NCI-H82 treated with DMSO at 0.1 percent for 48 hours (cell line): ENCODE measurements around the gene ETV2.
"Not testable (repeated sequence)": the region's sequence is repeated elsewhere in the genome, so short reads cannot be mapped to it uniquely, and the experiment has no call there.

Experiments used
- DNase-seq: peaks from one replicate; lab custom pipeline; 2025; ENCODE audit not compliant: unreplicated experiment; lab: John Stamatoyannopoulos, UW

ETV2 gene

DNA sequence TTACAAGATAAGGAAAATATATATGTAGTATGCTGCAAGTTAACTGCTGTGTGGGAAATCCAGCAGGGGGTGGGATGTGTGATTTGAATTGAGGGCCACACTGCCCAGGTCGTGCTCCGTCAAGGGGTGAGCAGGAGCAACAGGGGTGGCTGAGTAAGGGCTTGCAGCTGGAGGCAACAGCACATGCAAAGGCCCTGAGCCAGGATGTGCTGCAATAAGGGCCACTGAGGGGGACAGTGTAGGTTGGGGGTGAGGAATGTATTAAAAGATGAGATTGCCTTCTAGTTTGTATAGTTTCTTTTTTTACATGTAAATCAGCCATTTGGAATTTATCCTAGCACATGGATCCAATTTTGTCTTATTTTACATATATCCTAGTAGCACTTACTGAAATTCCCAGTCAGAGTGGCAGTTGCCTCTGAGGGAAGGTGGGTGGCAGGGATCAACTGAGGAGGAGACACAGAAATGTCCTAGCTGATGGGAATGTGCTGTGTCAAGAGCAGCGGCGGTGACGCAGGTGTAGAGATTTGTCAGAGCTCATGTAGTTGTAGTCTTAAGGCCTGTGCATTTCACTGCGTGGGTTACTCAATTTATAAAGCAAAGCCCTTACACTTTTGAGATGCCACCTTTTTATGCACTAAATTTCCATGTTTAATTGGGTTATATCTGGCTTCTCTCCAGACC, 18.1 kb upstream of the ETV2 start:
- no peak for DNase-seq

DNA sequence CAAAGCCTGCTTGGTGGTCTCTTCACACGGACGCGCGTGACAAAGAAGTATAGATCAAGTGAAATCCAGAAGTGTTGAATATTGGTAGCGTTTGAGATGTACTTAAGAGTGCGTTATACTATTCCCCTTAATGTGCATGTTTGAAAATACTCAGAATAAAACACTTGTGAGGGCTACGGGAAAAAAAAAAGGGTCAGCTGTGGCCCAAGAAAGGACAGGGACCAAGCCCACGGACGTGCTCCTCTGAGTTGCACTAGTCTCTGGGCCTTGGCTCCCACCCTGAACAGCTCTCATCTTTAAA, 13.3 kb upstream of the ETV2 start:
- DNase-seq = no peak

DNA sequence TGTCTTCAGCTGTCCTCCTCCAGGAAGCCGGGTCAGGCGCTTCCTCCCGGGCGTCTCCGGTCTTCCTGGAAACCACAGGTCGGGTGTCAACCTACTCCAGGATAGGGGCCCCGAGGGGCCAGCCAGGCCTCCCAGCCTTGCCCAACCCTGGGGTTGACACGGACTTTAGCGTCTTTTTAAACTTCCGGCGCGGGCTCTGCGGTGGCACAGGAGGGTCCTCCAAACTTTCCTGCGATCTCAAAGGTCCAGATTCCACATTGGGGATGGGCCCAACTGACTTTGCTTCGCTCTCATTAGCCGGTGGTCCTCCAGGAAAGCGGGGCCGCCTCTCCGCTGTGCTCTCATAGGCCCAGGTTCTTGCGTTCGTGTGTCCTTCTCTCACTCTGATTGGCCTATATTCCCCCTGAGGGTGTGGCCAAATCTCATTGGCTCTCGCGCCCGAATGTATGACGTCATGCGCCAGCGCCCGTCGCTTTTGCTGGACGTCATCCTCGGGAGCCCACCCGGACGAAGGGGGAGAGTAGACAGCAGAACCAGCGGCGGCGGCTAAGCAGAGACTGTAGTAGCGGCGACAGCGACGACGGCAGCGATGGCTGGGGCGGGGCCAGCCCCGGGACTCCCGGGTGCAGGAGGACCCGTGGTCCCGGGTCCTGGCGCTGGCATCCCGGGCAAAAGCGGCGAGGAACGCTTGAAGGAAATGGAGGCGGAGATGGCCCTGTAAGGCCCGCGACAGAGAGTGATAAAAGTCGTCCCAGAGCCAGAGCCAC, 12.8 kb upstream of the ETV2 start, which contains the start of gene RBM42:
TSS of gene RBM42 (plus strand) at position 472 of the 767 bp plus-strand sequence. CDS start at position 590, 118 bp downstream.
- peak; percentile 96 for DNase-seq

DNA sequence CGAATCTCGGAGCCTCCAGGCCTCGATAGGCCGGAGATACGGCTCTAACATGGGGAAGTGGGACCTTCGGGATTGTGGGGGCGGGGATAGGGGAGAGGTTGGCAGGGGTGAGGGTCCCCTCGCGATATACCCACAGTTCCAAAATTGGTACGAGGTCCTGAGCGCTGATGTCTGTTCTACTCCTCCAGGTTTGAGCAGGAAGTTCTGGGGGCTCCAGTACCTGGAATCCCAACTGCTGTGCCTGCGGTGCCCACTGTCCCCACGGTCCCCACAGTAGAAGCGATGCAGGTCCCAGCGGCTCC, 12.3 kb upstream of the ETV2 start:
- no peak for DNase-seq

DNA sequence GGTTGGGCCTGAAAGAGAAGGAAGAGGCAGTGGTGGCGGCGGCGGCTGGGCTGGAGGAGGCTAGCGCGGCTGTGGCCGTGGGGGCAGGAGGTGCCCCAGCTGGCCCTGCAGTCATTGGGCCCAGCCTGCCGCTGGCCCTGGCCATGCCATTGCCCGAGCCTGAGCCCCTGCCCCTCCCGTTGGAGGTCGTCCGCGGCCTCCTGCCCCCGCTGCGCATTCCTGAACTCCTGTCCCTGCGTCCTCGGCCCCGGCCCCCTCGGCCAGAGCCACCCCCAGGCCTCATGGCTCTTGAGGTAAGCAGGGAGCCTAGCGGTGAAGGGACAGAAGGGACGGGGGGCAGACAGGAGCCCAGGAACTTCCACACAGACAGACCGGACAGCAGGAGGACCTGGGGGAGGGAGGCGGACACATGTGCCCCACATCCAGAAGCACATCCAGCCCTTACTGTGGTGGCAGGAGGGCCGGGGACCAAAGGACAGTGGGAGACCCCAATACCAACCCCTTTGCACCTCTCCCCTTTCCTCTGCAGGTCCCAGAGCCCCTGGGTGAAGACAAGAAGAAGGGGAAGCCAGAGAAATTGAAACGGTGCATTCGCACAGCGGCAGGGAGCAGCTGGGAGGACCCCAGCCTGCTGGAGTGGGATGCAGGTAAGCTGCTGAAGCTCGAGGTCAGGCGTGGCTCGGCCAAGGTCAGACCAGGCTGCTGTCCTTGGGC, 7.7 kb upstream of the ETV2 start:
- no peak for DNase-seq

DNA sequence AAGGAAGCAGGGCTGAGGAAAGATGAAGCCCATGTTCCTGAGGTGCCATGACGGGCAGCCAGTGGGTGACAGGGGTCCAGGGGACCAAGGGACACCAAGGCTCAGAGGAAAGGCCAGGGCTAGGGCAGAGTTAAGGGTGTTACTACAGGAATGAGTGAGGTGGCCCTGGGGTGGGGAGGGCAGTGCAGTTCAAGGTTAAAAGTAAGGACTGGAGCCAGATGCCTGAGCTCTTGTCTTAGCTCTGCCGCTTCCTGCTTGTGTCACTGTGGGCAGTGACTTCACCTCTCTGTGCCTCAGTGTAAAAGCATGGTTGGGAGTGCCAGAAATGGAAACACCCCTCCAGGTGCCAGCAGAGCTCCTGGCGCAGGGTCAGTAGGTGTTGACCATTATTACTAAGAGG, 4.9 kb upstream of the ETV2 start:
- DNase-seq = no peak

DNA sequence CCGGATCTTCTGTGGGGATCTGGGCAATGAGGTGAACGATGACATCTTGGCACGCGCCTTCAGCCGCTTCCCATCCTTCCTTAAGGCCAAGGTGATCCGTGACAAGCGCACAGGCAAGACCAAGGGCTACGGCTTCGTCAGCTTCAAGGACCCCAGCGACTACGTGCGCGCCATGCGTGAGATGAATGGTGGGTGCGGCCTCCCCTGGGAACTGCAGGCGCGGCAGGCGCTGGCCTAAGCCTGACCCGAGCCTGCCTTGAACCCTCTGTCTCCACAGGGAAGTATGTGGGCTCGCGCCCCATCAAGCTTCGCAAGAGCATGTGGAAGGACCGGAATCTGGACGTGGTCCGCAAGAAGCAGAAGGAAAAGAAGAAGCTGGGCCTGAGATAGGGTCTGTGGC, 4.4 kb upstream of the ETV2 start:
- DNase-seq = no peak

DNA sequence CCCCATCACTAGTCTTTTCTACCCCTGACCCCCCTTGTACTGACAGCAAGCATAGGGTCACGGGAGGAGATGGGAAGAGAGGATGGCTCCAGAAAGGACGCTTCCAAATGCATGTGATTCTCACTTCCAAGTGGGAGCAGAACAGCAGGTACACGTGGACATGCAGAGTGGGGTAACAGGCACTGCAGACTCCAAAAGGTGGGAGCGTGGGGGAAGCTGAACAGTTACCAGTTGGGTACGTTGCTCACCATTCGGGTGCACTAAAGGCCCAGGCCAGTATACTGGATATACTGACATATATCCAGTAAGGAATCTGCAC, 2.3 kb upstream of the ETV2 start:
- no peak for DNase-seq

DNA sequence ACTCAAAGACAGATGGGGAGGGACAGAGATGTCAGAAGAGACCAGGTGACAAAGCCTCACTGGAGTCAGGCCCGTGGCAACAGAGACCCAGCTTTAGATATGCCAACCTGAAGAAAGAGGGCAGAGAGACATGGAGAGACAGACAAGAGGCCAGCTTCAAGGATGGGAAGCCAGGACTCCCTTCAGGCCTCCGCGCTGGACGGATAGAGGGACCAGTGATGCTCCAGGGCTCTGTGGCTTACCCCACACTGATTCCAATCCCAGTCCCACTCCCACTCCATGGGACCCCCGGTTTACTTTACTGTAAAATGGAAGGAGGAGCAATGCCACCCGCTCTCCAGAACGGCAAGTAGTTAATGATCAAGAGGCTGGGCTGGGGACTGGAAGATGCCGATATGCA, 1.7 kb upstream of the ETV2 start:
- DNase-seq = no peak

DNA sequence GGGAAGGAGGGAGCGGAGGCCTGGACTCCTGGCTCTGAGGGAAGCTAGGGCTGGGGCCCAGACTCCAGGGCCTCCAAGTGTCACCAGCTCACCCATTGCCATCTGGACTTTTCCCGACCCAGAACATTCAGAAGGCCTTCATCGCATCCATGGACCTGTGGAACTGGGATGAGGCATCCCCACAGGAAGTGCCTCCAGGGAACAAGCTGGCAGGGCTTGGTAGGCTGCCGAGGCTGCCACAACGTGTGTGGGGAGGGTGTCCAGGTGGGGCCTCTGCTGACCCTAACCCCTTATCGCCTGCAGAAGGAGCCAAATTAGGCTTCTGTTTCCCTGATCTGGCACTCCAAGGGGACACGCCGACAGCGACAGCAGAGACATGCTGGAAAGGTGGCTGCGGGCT, 767 bp downstream of the ETV2 start:
- no peak for DNase-seq

DNA sequence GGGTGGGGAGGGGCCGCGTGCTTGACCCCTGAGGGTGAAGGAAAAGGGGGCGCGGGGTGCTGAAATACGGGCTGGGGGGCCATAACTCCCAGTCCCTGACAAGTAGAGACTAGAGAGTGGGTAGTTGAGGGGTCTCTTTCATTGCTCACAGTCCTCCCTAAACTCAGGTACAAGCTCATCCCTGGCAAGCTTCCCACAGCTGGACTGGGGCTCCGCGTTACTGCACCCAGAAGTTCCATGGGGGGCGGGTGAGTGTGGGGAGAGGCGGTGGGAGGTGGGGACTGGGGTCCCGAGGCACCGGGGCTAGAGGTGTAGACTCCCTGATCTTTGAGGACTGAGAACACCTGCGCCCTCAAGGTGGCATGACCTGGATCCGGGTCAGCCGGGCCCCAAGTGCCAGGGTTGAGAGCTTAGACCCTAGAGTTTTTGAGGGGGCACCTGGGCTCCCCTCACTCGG, 1.3 kb downstream of the ETV2 start:
- no peak for DNase-seq

DNA sequence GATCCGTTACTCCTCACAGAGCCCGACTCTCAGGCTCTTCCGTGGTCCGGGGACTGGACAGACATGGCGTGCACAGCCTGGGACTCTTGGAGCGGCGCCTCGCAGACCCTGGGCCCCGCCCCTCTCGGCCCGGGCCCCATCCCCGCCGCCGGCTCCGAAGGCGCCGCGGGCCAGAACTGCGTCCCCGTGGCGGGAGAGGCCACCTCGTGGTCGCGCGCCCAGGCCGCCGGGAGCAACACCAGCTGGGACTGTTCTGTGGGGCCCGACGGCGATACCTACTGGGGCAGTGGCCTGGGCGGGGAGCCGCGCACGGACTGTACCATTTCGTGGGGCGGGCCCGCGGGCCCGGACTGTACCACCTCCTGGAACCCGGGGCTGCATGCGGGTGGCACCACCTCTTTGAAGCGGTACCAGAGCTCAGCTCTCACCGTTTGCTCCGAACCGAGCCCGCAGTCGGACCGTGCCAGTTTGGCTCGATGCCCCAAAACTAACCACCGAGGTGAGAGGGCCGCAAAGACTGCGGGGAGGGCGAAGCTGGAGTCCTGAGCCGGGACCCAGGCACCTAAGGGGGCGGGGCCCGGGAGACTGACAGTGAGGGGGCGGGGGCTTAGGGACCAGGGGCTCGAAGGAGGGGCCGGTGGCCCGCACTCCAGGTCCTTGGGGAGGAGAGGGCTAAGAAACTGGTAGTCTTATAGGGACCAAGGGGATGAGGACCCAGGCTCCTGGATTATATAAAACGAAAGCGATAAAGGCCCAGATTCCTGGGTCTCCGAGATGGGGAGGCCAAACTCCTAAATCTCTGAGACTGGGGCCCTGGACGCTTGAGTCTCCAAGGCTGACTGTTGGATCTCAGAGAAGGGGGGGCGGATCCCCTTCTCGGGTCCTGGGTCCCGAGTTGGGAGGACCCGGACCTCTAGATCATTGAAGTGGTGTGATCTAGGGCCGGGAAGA, 2.0 kb downstream of the ETV2 start:
- DNase-seq = peak; percentile 79

DNA sequence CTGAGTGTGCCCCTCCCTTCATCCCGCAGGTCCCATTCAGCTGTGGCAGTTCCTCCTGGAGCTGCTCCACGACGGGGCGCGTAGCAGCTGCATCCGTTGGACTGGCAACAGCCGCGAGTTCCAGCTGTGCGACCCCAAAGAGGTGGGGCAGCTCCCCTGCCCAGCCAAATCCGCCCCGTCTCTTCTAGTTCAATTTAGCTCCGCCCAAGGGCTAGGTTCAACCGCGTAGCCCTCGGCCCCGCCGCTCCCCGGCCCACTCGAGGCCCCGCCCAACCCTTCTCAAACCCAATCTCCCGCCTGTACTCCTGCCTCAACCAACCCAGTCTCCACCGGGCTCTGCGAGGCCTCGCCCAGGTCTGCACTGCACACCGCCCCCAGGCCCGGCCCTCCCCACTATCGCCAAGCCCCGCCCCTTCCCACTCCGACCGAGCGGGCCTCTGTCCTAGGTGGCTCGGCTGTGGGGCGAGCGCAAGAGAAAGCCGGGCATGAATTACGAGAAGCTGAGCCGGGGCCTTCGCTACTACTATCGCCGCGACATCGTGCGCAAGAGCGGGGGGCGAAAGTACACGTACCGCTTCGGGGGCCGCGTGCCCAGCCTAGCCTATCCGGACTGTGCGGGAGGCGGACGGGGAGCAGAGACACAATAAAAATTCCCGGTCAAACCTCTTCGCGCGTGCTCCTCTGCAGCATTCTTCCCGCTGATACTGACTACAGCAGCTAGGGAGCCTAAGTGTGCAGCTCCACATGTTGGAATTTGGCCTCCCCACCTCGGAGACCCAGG, 2.9 kb downstream of the ETV2 start:
- DNase-seq = peak; percentile 95

DNA sequence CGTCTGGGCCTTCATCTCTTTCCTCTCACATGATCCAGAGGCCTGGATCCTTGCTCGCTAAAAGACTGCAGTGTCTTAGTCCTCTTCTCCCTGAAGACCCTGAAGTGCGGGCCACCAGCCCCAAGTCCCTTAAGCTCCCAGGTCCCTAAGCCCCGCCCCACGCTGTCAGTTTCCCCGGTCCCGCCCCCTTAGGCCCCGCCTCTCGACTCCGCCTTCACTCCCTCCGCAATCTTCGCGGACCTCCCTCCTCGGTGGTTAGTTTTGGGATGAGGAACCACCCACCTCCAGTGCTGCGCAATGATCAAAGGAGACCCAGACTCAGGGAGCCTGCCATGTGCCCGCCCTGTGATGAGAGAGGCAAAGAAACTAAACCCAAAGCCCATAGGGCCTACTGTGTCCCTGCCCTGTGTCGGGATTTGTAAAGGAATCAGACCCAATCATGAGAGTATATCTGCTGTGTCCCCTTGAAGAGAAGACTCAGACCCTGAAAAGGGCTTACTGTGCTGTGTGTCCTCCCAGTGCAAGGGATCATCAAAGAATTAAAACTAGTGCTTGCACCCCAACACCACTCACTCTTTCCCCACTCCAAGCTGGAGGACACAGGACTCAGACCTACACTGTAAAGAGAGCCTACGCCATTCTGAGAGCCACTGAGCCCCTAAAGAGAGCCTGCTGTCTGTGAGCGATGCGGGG, 3.6 kb downstream of the ETV2 start:
- peak; percentile 65 for DNase-seq

DNA sequence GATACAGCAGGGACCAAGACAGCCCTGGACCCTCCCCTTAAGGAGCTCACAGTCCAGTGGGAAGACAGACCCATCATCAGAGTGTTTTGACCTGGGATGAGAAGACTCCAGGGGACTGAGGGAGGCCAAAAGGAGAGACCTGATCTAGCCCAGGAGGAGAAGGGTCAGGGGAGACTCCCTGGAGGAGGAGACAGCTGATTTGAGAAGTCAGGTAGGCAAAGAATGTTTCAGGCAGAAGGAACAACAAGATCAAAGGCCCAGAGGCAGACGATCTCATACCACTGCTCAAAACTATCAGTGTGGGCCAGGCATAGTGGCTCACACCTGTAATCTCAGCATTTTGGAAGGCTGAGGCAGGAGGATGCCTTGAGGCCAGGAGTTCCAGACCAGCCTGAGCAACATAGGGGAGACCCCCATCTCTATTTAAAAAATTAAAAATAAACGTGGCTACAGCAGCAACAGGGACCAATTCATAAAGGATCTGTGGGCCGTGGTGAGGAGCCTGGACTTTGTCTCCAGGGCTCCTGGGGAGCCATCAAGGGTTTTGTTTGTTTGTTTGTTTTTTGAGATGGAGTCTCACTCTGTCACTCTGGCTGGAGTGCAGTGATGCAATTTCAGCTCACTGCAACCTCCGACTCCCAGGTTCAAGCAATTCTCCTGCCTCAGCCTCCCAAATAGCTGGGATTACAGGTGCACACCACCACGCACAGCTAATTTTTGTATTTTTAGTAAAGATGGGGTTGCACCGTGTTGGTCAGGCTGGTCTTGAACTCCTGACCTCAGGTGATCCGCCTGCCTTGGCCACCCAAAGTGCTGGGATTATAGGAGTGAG, 4.4 kb downstream of the ETV2 start:
- no peak for DNase-seq

DNA sequence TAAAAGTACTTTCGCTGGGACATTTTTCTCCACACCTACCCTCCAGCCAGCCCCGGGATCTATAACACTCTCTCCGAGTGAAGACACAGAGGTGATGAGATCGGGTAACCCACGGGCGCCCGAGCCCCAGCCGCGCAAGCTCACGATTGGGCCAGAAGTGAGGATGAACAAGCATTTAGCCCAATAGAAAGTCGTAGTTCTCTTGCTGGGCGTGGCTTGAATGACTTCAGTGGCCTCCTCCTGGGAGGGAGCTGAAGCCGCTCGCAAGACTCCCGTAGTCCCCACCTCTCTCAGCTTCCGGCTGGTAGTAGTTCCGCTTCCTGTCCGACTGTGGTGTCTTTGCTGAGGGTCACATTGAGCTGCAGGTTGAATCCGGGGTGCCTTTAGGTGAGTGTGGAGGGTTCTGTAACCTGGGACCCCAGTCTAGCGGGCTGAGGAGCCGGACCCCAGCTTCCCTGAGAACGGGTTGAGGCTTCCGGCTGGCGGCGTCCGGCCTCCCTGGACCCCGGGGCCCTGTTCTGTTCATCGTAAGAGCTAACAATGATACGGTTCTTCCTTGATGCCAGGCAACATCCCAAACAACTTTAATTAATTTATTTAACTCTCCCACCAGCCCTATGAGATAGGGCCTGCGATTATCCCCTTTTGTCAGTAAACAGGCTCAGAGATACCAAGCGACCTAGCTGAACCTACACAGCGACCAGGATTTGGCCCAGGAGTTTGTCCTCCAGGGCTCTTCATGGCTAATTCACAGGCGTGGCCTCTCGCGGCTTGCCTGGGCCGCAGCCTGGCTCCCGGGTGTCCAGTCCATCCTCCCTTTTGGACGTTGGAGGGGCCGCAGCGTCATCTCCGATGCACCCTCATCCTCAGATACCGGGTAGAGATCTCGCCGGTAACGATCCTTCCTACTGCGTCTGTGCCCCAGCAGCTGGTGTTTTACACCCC, 6.7 kb downstream of the ETV2 start, which contains the start of gene COX6B1:
TSS of gene COX6B1 (plus strand) at position 307 of the 945 bp plus-strand sequence. CDS start 2,921 bp downstream, outside the sequence.
- DNase-seq = peak; percentile 97

DNA sequence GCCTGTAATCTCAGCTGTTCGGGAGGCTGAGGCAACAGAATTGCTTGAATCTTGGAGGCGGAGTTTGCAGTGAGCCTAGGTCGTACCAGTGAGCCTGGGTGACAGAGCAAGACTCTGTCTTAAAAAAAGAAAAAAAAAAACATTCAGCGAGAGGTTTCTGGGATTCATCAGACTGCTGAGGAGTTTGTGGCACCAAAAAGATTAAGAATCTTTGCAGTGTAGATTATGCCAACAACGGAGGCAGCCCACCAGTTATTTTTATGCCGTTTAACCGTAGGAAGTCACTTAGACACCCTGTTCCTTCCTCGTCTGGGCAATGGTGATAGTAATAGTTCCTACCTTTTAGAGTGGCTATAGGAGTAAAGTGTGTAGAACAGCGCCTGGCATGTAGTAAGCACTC, 9.0 kb downstream of the ETV2 start:
- no peak for DNase-seq

DNA sequence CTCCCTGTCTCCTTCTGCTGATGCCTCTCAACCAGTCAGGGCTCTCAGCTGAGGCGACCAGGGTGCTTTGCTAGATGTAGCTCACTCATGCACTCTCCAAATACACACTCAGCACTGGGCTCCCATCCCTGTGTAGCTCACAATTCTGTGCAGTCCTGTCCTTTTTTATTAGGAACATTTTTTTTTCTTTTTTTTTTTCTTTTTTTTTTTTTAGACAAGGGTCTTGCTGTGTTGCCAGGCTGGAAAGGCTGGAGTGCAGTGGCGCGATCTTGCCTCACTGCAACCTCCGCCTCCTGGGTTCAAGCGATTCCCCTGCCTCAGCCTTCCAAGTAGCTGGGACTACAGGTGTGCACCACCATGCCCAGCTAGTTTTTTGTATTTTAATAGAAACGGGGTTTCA, 13.3 kb downstream of the ETV2 start:
- not testable (repeated sequence) for DNase-seq
